GM12878 (cell line): ENCODE measurements around the gene MAP4K4. TPM values are rescaled to one million over a fixed set of nuclear protein-coding genes. Genes with fewer than 3 reads are reported as not detected.

ENCODE experiments used
- ATAC-seq: fragments of 200-7000 bp; cut with Tn5 transposase; 3 replicates; pipeline ENCODE4 v1.9.1; 2020; ENCODE audit warnings: mild to moderate bottlenecking, moderate library complexity
- BruUV-seq: library from RNA; stranded (reverse); fragments of 400-500 nt; replicated peaks from 2 replicates; lab custom pipeline; 2021; lab: Mats Ljungman, UMichigan
- CTCF ChIA-PET: fragments of 300-600 bp; sonication (Branson Sonifier 250); formaldehyde crosslinking; extraction: SDS; loops from one replicate; lab custom pipeline; 2021; ENCODE audit warnings: inconsistent platforms; lab: Yijun Ruan, JAX
- POLR2A ChIA-PET: fragments of 350-600 bp; formaldehyde crosslinking; extraction: SDS; loops from one replicate; lab custom pipeline; 2021; ENCODE audit warnings: inconsistent platforms; lab: Charles Lee
- RAD21 ChIA-PET: fragments of 300-600 bp; sonication (Branson Sonifier 250); formaldehyde crosslinking; loops from one replicate; lab custom pipeline; 2023; ENCODE audit warnings: antibody characterized with exemption; ENCODE audit not compliant: unreplicated experiment; lab: Charles Lee
- SMC1A ChIA-PET: fragments of 300-600 bp; sonication (Branson Sonifier 250); formaldehyde crosslinking; loops from one replicate; lab custom pipeline; 2023; ENCODE audit not compliant: unreplicated experiment, uncharacterized antibody; lab: Charles Lee
- DNase-seq: peaks from one replicate; pipeline ENCODE4 v3.0.0-alpha.2; 2011; ENCODE audit warnings: low read depth, low spot score
- FAIRE-seq: peaks from 3 replicates; lab custom pipeline; 2011; peaks lifted over from hg19 to GRCh38; lab: Jason Lieb, UNC
- H2AFZ ChIP-seq: 2 replicates; pipeline ENCODE4 v1.6.0; 2011; ENCODE audit warnings: low read depth, low read length, control low read depth; ENCODE audit not compliant: control insufficient read depth
- H3K27ac ChIP-seq: 2 replicates; pipeline ENCODE4 v1.5.1; 2011; ENCODE audit warnings: control low read depth; ENCODE audit not compliant: control insufficient read depth, insufficient read depth
- H3K27me3 ChIP-seq, 2 experiments: replicated peaks in 1 of 2; 2 replicates each; pipeline versions ENCODE4 v1.6.0 to v1.6.1; 2011; ENCODE audit warnings: low read length in 1 of 2; ENCODE audit not compliant: control insufficient read depth in 2 of 2, insufficient read depth in 2 of 2
- H3K36me3 ChIP-seq, 2 experiments: 2 replicates each; pipeline ENCODE4 v1.5.1; 2011; ENCODE audit warnings: low read length in 1 of 2; ENCODE audit not compliant: control insufficient read depth in 2 of 2, insufficient read depth in 2 of 2
- H3K4me1 ChIP-seq: 2 replicates; pipeline ENCODE4 v1.6.1; 2011; ENCODE audit warnings: mild to moderate bottlenecking, low read length, moderate library complexity, mixed read lengths; ENCODE audit not compliant: control insufficient read depth, insufficient read depth
- H3K4me2 ChIP-seq: 2 replicates; pipeline ENCODE4 v1.6.0; 2011; ENCODE audit warnings: control low read depth; ENCODE audit not compliant: control insufficient read depth, insufficient read depth
- H3K4me3 ChIP-seq: fragments of 200-600 bp; sonication (generic); 2 replicates; pipeline ENCODE4 v1.5.1; 2016
- H3K79me2 ChIP-seq: 2 replicates; pipeline ENCODE4 v1.6.0; 2011; ENCODE audit warnings: low read length; ENCODE audit not compliant: control insufficient read depth, insufficient read depth
- H3K9ac ChIP-seq: 2 replicates; pipeline ENCODE4 v1.8.0; 2011; ENCODE audit warnings: low read length, control low read depth, mixed read lengths; ENCODE audit not compliant: control insufficient read depth, insufficient read depth
- H3K9me3 ChIP-seq: replicated peaks from 3 replicates; pipeline ENCODE4 v1.5.1; 2011; ENCODE audit warnings: mild to moderate bottlenecking, low read length; ENCODE audit not compliant: control insufficient read depth, insufficient read depth
- H4K20me1 ChIP-seq: 2 replicates; pipeline ENCODE4 v1.6.0; 2011; ENCODE audit not compliant: control insufficient read depth, insufficient read depth
- HDGF ChIP-seq: fragments of 450-650 bp; IDR thresholded peaks from 2 replicates; pipeline ENCODE4 v1.6.1; 2016; ENCODE audit warnings: antibody characterized with exemption
- IKZF1 ChIP-seq: fragments of 450-650 bp; conservative IDR thresholded peaks from 2 replicates; pipeline ENCODE4 v1.6.1; 2017; ENCODE audit warnings: antibody characterized with exemption, mild to moderate bottlenecking
- MYC ChIP-seq: IDR thresholded peaks from 2 replicates; pipeline ENCODE4 v1.6.1; 2011; ENCODE audit warnings: mild to moderate bottlenecking, low read length, moderate library complexity, inconsistent platforms; ENCODE audit not compliant: insufficient read depth, insufficient replicate concordance, insufficient read length, severe bottlenecking
- NBN ChIP-seq: fragments of 450-650 bp; IDR thresholded peaks from 2 replicates; pipeline ENCODE4 v1.6.1; 2016
- NFXL1 ChIP-seq: fragments of 450-650 bp; IDR thresholded peaks from 2 replicates; pipeline ENCODE4 v1.6.1; 2017; ENCODE audit warnings: antibody characterized with exemption, mild to moderate bottlenecking, borderline replicate concordance
- NR2F1 ChIP-seq: fragments of 450-650 bp; conservative IDR thresholded peaks from 2 replicates; pipeline ENCODE4 v1.6.1; 2017; ENCODE audit warnings: mild to moderate bottlenecking
- POLR2A ChIP-seq: IDR thresholded peaks from 2 replicates; pipeline ENCODE4 v1.6.1; 2011; ENCODE audit warnings: low read depth, mild to moderate bottlenecking, low read length
- WGBS: methylation state at CpG from one replicate; pipeline ENCODE4 v1.1.6; 2016; ENCODE audit warnings: low lambda C conversion rate; ENCODE audit not compliant: insufficient replicate concordance, insufficient coverage; ENCODE audit errors: missing lambda C conversion rate; 5-methylcytosine and 5-hydroxymethylcytosine counted together
- in situ Hi-C: fragments of 300-500 bp; cut with MboI; formaldehyde crosslinking; loops from 9 replicates; pipeline ENCODE4 v1.14.3; 2018; ENCODE audit warnings: mixed read lengths
- intact Hi-C: fragments of 100-400 bp; cut with micrococcal nuclease; formaldehyde crosslinking; loops from one replicate; pipeline ENCODE4 v1.14.2; 2022; ENCODE audit not compliant: unreplicated experiment
- polyA plus RNA-seq, 11 experiments: library from polyadenylated mRNA; depleted of rRNA in 4 of 11; unstranded in 6 of 11; stranded (reverse) in 5 of 11; fragments of >200 nt; fragmentation: Nextera tagmentation in 4 of 11; fragmentation: Illumina TruSeq in 1 of 11; extraction: Ambion mirVana in 4 of 11; extraction: Trizol in 1 of 11; gene quantifications; 1 replicate in 1 of 11; 2 replicates in 10 of 11; pipeline versions ENCODE4 v1.2.1 to v1.2.3, GENCODE V29; 2011 to 2016; ENCODE audit warnings: inconsistent platforms in 2 of 11, missing spikeins in 2 of 11, low read depth in 1 of 11
- total RNA-seq, 4 experiments: library from RNA; depleted of rRNA in 3 of 4; stranded (reverse); fragments of >200 nt in 3 of 4; fragmentation: Illumina TruSeq in 1 of 4; extraction: Trizol in 1 of 4; gene quantifications; 2 replicates each; pipeline versions ENCODE4 v1.2.1 to v1.2.3, GENCODE V29; 2013 to 2021
- TF ChIP-seq, protein P1 (sequence below): IDR thresholded peaks from 2 replicates; pipeline ENCODE4 v1.6.1; 2011; ENCODE audit warnings: mild to moderate bottlenecking, low read depth, low read length, moderate library complexity; ENCODE audit not compliant: insufficient replicate concordance
- TF ChIP-seq, protein P2 (sequence below): fragments of 450-650 bp; IDR thresholded peaks from 2 replicates; pipeline ENCODE4 v1.6.1; 2016; ENCODE audit warnings: mild to moderate bottlenecking, moderate library complexity, borderline replicate concordance
- TF ChIP-seq, protein P3 (sequence below): fragments of 450-650 bp; IDR thresholded peaks from 2 replicates; pipeline ENCODE4 v1.6.1; 2017; ENCODE audit warnings: antibody characterized with exemption, mild to moderate bottlenecking, moderate library complexity
- TF ChIP-seq, protein P4 (sequence below): fragments of 450-650 bp; IDR thresholded peaks from 2 replicates; pipeline ENCODE4 v1.6.1; 2018; ENCODE audit warnings: mild to moderate bottlenecking, low read depth, moderate library complexity; ENCODE audit not compliant: partially characterized antibody

Gene MAP4K4
- total and polyA plus RNA-seq, 10 of the 15 experiments (the other 5 are each of a cell fraction or from before 2014, with no cell fraction given), result 1.9 to 50.4 (median 9.7) TPM

DNA sequence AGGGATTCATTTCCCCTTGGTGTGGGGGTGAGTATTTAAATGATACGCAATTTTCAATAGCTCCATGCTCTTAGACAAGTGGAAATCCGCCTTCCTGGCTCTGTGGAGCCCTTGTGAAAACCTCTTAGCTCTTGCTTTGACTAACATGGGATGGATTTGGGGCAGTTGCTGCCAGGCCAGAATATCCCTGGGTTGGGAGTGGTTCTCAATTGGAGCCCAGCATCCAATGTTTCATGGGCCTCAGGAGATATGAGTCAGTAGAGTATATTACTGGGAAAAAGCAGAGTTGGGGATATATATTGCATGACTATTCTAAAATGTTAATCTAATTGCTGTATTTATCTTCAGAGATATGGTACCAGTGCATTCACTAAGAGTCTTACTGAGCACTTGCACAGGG, 189.8 kb downstream of the MAP4K4 start:
- ATAC-seq, result no peak
- H3K36me3 ChIP-seq, result no peaks in the 10 kb centered on the region
- no TSS peak for BruUV-seq
- no peaks in the 10 kb centered on the region for H3K79me2 ChIP-seq
- intact Hi-C loops, result no loop called here
- H2AFZ ChIP-seq, result no peak overlapping the region
- no peaks in the 10 kb centered on the region for H3K27me3 ChIP-seq
- H3K4me2 ChIP-seq, result no peak overlapping the region
- H3K4me3 ChIP-seq, result no peak overlapping the region
- no peaks in the 10 kb centered on the region for H4K20me1 ChIP-seq
- ChIA-PET SMC1A (interaction anchor here (7.5 kb wide), 1 partner anchor 119 kb away, joined by 105 read pairs; no protein-coding TSS in a partner anchor), RAD21 (no interaction called here), CTCF (interaction anchor here (5.6 kb wide), 1 partner anchor 113 kb away, joined by 71 read pairs; no protein-coding TSS in a partner anchor), POLR2A (no interaction called here)
- H3K27ac ChIP-seq, result no peak overlapping the region
- no peak for FAIRE-seq
- 48% methylated on average over 2 of the region's 2 CpGs for WGBS
- no peak for DNase-seq
- in situ Hi-C loops, result loop anchor here (10.0 kb wide), 1 partner anchor 557 kb away; no protein-coding TSS in a partner anchor
- H3K9me3 ChIP-seq, result no peaks in the 10 kb centered on the region
- H3K4me1 ChIP-seq, result no peaks in the 10 kb centered on the region
- H3K9ac ChIP-seq, result no peak overlapping the region
- TF ChIP-seq POLR2A (no peak), IKZF1 (no peak), NFXL1 (no peak), HDGF (no peak), NR2F1 (no peak), MYC (no peak), NBN (no peak)
- TF ChIP-seq, protein P1, sequence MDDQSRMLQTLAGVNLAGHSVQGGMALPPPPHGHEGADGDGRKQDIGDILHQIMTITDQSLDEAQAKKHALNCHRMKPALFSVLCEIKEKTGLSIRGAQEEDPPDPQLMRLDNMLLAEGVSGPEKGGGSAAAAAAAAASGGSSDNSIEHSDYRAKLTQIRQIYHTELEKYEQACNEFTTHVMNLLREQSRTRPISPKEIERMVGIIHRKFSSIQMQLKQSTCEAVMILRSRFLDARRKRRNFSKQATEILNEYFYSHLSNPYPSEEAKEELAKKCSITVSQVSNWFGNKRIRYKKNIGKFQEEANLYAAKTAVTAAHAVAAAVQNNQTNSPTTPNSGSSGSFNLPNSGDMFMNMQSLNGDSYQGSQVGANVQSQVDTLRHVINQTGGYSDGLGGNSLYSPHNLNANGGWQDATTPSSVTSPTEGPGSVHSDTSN, result no peak
- TF ChIP-seq, protein P2, sequence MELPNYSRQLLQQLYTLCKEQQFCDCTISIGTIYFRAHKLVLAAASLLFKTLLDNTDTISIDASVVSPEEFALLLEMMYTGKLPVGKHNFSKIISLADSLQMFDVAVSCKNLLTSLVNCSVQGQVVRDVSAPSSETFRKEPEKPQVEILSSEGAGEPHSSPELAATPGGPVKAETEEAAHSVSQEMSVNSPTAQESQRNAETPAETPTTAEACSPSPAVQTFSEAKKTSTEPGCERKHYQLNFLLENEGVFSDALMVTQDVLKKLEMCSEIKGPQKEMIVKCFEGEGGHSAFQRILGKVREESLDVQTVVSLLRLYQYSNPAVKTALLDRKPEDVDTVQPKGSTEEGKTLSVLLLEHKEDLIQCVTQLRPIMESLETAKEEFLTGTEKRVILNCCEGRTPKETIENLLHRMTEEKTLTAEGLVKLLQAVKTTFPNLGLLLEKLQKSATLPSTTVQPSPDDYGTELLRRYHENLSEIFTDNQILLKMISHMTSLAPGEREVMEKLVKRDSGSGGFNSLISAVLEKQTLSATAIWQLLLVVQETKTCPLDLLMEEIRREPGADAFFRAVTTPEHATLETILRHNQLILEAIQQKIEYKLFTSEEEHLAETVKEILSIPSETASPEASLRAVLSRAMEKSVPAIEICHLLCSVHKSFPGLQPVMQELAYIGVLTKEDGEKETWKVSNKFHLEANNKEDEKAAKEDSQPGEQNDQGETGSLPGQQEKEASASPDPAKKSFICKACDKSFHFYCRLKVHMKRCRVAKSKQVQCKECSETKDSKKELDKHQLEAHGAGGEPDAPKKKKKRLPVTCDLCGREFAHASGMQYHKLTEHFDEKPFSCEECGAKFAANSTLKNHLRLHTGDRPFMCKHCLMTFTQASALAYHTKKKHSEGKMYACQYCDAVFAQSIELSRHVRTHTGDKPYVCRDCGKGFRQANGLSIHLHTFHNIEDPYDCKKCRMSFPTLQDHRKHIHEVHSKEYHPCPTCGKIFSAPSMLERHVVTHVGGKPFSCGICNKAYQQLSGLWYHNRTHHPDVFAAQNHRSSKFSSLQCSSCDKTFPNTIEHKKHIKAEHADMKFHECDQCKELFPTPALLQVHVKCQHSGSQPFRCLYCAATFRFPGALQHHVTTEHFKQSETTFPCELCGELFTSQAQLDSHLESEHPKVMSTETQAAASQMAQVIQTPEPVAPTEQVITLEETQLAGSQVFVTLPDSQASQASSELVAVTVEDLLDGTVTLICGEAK, result no peak
- TF ChIP-seq, protein P3, sequence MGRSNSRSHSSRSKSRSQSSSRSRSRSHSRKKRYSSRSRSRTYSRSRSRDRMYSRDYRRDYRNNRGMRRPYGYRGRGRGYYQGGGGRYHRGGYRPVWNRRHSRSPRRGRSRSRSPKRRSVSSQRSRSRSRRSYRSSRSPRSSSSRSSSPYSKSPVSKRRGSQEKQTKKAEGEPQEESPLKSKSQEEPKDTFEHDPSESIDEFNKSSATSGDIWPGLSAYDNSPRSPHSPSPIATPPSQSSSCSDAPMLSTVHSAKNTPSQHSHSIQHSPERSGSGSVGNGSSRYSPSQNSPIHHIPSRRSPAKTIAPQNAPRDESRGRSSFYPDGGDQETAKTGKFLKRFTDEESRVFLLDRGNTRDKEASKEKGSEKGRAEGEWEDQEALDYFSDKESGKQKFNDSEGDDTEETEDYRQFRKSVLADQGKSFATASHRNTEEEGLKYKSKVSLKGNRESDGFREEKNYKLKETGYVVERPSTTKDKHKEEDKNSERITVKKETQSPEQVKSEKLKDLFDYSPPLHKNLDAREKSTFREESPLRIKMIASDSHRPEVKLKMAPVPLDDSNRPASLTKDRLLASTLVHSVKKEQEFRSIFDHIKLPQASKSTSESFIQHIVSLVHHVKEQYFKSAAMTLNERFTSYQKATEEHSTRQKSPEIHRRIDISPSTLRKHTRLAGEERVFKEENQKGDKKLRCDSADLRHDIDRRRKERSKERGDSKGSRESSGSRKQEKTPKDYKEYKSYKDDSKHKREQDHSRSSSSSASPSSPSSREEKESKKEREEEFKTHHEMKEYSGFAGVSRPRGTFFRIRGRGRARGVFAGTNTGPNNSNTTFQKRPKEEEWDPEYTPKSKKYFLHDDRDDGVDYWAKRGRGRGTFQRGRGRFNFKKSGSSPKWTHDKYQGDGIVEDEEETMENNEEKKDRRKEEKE, result no peak
- TF ChIP-seq, protein P4, sequence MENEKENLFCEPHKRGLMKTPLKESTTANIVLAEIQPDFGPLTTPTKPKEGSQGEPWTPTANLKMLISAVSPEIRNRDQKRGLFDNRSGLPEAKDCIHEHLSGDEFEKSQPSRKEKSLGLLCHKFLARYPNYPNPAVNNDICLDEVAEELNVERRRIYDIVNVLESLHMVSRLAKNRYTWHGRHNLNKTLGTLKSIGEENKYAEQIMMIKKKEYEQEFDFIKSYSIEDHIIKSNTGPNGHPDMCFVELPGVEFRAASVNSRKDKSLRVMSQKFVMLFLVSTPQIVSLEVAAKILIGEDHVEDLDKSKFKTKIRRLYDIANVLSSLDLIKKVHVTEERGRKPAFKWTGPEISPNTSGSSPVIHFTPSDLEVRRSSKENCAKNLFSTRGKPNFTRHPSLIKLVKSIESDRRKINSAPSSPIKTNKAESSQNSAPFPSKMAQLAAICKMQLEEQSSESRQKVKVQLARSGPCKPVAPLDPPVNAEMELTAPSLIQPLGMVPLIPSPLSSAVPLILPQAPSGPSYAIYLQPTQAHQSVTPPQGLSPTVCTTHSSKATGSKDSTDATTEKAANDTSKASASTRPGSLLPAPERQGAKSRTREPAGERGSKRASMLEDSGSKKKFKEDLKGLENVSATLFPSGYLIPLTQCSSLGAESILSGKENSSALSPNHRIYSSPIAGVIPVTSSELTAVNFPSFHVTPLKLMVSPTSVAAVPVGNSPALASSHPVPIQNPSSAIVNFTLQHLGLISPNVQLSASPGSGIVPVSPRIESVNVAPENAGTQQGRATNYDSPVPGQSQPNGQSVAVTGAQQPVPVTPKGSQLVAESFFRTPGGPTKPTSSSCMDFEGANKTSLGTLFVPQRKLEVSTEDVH, result no peak
